ENCODE measurements around the gene CEP76.
A peak's percentile ranks its signal among the peaks of the same experiment; 100 is the strongest.

GRCh38 chr18:12686100-12686499 is 16.4 kb downstream of the CEP76 start:
- TF ChIP-seq CTCF (conservative IDR thresholded peaks at IDR 0.05; ENCODE audit: low read depth, low read length), result peak; percentile 39
- TF ChIP-seq EZH2 (IDR thresholded peaks at IDR 0.05; ENCODE audit: borderline replicate concordance, low read depth, low read length, poor library complexity, severe bottlenecking), result no peak
